Articular chondrocyte of knee joint (primary cell): ENCODE measurements around the gene DGCR2. TPM values are rescaled to one million over a fixed set of nuclear protein-coding genes. Genes with fewer than 3 reads are reported as not detected.

Experiments used
- small RNA-seq: library from RNA; depleted of rRNA; stranded (forward); fragments of <200 nt; gene quantifications from one replicate; pipeline ENCODE3, GENCODE V24; 2012
- total RNA-seq: library from RNA; depleted of rRNA; stranded (reverse); fragments of >200 nt; gene quantifications from 2 replicates; pipeline ENCODE4 v1.2.3, GENCODE V29; 2012

DGCR2 gene, protein sequence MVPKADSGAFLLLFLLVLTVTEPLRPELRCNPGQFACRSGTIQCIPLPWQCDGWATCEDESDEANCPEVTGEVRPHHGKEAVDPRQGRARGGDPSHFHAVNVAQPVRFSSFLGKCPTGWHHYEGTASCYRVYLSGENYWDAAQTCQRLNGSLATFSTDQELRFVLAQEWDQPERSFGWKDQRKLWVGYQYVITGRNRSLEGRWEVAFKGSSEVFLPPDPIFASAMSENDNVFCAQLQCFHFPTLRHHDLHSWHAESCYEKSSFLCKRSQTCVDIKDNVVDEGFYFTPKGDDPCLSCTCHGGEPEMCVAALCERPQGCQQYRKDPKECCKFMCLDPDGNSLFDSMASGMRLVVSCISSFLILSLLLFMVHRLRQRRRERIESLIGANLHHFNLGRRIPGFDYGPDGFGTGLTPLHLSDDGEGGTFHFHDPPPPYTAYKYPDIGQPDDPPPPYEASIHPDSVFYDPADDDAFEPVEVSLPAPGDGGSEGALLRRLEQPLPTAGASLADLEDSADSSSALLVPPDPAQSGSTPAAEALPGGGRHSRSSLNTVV
- total RNA-seq = 30.6 and 35.7 TPM in 2 replicates

DNA sequence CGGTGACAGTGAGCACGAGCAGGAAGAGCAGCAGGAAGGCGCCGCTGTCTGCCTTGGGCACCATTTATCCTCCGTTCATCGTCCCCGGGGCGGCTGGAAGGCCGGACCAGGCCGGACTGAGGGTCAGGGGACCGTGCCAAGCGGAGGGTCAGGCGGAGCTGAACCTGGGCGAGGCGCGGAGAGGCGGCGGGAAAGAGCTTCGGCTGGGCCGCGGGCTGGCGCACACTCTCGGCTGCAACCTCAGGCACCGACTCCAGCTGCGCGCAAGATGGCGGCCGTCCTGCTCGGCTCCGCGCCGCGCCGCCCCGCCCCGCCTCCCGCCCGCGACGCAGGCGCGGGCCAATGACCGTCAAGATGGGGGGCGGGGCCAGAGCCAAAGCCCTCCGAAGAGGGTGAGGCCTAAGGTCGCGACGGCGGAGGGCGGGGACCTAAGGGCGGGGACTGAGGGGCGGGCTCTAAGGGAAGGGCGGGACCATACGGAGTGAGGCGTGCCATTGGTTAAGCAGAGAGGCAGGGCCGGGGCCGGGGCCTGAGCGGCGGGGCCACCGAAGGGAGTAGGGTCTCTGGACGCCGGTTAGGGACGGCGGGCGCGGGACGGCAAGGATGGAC, at the start of gene DGCR2:
TSS of gene DGCR2 (minus strand) at position 270 of the 609 bp plus-strand sequence. CDS start at position 64, 206 bp downstream.

DNA sequence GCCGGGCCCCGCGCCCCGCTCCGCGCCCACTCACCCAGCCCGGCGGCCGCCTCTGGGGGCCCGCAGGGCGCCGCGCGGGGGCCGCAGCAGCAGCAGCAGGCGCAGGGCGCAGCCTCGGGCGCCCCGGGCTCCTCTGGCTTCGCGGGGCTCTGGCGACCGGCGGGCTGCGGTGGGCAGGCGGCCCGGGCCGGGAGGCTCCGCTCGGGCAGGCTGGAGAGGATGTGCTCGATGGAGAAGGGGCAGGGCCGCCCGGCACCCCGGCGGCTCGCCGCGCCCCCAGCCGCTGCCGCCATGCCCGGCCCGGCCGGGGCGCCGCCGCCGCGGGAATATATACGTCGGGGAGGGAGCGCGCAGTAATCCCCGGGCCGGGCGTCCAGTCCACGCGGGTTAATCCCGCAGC, 27.8 kb upstream of the DGCR2 start, which contains the start of gene GSC2:
TSS of gene GSC2 (minus strand) at position 302 of the 400 bp plus-strand sequence. CDS start at position 293, 9 bp downstream.

DNA sequence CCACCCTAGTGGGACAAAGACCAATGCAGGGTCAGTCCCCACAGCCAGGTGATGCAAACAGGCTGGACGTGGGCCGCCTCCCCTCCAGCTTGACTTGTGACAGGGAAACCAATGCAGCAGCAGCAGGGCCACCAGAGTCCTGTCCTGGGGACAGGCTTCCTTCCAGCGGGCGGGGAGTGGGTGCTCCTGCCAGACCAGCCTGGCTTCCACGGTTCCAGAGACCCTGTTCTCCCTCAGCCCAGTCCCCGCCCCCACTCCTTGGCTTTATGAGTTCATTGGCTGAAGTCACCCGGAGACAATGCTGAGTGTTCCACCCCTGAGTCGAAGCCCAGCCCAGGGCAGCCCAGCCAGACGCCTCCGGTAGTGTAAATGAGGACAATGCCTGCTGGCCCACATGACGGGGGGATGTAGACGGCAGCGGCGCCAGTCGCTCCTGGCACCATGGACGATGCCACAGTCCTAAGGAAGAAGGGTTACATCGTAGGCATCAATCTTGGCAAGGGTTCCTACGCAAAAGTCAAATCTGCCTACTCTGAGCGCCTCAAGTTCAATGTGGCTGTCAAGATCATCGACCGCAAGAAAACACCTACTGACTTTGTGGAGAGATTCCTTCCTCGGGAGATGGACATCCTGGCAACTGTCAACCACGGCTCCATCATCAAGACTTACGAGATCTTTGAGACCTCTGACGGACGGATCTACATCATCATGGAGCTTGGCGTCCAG, 8.9 kb upstream of the DGCR2 start, which contains the start of gene TSSK2:
TSS of gene TSSK2 (plus strand) at position 350 of the 726 bp plus-strand sequence. CDS start at position 442, 92 bp downstream.

Small RNA genes lying within 50 kb of the gene (small RNA-seq; reads per million reads assigned to genes)
- gene RF00019 = not detected

Other genes with a start within 250 kb of the DGCR2 start
- gene DGCR6, start 216.1 kb downstream of the DGCR2 start, total RNA-seq = 1.2 and 1.6 TPM in 2 replicates
- under 0.01 TPM in 1 of 2 replicates, not detected in the other for gene PRODH, start 186.1 kb downstream of the DGCR2 start, total RNA-seq
- gene TSSK2, start 8.9 kb upstream of the DGCR2 start, total RNA-seq = not detected in 2 replicates
- 15.4 and 15.5 TPM in 2 replicates for gene ESS2, start 22.2 kb upstream of the DGCR2 start, total RNA-seq
- not detected in 2 replicates for gene GSC2, start 27.9 kb upstream of the DGCR2 start, total RNA-seq
- 54.0 and 61.5 TPM in 2 replicates for gene SLC25A1, start 56.3 kb upstream of the DGCR2 start, total RNA-seq
- 5.9 and 10.1 TPM in 2 replicates for gene CLTCL1, start 169.3 kb upstream of the DGCR2 start, total RNA-seq